ENCODE results near the gene SPATA9. TPM values are rescaled to one million over a fixed set of nuclear protein-coding genes. Genes with fewer than 3 reads are reported as not detected.
A peak's percentile ranks its signal among the peaks of the same experiment; 100 is the strongest.
"Not testable (repeated sequence)": the region's sequence is repeated elsewhere in the genome, so short reads cannot be mapped to it uniquely, and the experiment has no call there.

SPATA9 gene
- total RNA-seq, 2 experiments from 2014 or later = not detected

DNA sequence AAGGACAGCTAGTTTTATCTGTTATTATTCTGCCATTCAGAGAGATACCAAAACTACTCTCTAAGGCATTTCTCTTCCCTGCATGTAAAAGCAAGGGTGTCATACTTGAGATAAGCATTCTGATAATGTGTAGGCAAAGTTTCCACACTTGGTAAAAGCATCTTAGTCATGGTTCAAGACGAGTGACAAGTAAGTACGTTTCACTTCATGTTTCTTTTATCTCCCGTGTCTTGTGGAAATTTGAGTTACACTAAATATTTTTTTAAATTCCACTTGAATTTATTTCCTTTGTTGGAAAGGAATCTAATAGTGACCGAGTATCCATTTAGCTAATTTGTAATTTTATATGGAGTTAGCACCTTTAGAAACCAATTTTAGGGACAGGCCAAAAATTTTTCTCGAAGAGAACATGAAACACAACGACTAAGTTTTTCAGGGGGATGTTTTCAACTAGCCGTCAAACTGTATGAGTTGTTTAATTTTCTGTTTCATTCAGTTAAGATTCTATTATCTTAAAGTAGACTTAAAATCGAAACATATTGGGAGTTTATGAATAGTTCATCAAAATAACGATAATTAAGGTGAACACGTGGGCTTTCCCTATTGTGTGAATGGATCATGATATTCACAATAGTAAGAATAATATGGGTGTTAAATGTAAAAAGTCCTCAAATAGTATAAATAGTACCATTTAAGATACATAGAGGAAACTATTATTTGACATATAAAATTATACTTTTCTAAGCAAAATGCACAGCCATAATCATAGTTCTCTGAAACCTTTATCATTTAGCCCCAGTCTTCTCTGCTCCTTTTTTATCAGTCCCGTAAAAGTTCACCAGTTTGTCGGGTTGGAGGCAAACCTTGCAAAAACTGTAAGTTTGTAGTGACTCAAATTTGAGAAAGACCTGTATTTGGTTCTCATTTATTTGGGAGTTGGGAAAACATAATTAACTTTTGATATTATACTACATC lies 34.6 kb downstream of the SPATA9 start:
- Mint-ChIP-seq H3K27ac (peak overlapping the region; percentile 69), H3K36me3 (peaks cover 7% of the 10 kb centered on the region), H3K4me3 (peak overlapping the region; percentile 55), H3K4me1 (peaks cover 31% of the 10 kb centered on the region), H3K9me3 (no peaks in the 10 kb centered on the region), H3K27me3 (no peaks in the 10 kb centered on the region)
- no peak for DNase-seq

DNA sequence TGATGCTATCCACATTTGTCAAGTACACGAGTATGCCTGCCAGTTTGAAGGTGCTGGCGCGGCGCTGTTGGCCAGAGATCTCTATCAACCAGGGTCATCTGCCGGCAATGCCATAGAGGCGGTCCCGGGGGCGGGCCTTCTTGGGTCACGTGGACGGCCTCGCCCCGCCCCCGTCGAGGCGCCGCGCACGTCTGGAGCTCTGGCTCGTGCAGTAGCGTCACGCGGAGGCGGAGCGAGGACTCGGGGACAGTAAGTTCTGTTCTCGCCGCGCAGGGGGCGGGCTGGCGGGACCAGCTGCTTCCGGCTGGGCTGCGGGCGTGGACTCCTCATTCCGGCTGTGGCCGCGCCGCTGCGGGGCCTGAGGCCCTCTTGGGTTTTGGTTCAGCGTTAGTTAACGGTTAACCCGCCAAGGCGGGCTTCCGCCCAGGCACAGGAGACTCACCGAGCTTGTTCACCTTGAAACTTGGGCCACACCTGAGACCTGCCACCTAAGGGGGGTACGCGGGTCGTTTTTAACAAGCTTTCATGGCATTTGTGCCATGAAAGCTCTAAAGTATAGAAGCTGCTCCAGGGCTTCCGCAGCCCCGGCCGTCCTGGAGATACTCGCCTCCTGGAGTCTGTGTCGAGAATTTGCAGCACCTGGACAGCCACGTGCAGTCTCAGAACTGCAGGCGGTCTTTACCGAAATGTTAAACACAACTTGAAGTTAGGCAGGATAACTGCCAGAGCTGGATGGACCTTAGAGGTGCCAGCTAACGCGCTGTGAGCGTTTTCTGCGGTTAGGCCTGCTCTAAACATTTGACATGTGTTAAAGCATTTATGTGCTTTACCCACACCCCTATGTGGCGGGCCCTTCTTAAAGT lies 36.0 kb downstream of the SPATA9 start, which contains the start of gene RFESD:
TSS of gene RFESD (plus strand) at position 209 of the 863 bp plus-strand sequence. CDS start 5,495 bp downstream, outside the sequence.
- H3K4me3 Mint-ChIP-seq = peak within 1 kb of the TSS; percentile 80
- H3K27ac Mint-ChIP-seq = peak within 1 kb of the TSS; percentile 89
- peak; percentile 96 for DNase-seq
- no peaks in the 10 kb centered on the region for H3K27me3 Mint-ChIP-seq
- peaks cover 31% of the 10 kb centered on the region for H3K4me1 Mint-ChIP-seq
- H3K9me3 Mint-ChIP-seq = no peaks in the 10 kb centered on the region
- H3K36me3 Mint-ChIP-seq = no peaks in the 10 kb centered on the region

DNA sequence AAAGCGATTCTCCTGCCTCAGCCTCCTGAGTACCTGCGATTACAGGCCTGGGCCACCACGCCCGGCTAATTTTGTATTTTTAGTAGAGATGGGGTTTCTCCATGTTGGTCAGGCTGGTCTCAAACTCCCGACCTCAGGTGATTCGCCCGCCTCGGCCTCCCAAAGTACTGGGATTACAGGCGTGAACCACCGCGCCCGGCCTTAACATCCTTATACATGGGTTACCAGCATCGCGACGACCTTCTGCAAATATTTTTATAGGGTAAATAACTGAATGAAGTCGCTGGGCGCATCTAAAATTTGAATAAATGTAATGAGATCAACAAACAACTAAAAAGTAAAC lies 36.6 kb downstream of the SPATA9 start:
- not testable (repeated sequence) for H3K27me3 Mint-ChIP-seq, DNase-seq, H3K9me3 Mint-ChIP-seq, H3K36me3 Mint-ChIP-seq
- Mint-ChIP-seq H3K4me1 (peaks cover 31% of the 10 kb centered on the region), H3K27ac (peak overlapping the region; percentile 89), H3K4me3 (peak overlapping the region; percentile 80)

DNA sequence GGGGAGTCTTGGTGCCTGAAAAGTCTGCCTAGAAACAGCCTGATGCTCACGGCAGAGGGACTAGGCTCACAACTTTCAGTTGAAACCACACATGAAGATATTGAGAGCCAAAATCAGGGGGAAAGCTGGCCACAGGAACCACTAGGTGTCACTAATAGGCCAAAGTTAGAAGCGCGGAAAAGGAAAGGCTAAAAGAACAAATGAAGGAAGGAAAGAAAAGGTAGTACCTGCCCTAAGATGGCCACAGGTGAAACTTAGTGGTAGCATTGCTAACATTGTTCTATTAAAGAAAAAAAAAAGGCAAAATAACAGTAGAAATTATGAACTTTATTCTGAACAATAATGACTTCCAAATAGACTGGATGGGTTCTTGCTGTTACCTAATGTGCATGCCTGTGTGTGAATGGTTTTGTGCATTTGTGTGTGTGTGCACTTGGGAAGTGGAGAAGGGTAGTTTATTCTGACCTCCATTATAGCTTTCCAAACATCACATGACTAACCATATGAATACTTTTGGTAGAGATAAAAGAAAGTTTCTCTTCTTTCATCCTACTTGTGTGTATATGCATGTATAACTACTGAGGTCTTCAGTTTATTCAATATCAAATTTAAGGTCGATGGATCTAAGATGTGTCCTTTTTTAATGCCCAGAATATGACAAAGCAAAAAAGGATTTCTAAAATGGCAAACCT lies 38.3 kb downstream of the SPATA9 start:
- DNase-seq = peak; percentile 35
- peaks cover 28% of the 10 kb centered on the region for H3K4me1 Mint-ChIP-seq
- no peaks in the 10 kb centered on the region for H3K9me3 Mint-ChIP-seq
- no peaks in the 10 kb centered on the region for H3K36me3 Mint-ChIP-seq
- peaks cover 4% of the 10 kb centered on the region for H3K27me3 Mint-ChIP-seq
- H3K27ac Mint-ChIP-seq = peak overlapping the region; percentile 63
- no peak overlapping the region for H3K4me3 Mint-ChIP-seq

DNA sequence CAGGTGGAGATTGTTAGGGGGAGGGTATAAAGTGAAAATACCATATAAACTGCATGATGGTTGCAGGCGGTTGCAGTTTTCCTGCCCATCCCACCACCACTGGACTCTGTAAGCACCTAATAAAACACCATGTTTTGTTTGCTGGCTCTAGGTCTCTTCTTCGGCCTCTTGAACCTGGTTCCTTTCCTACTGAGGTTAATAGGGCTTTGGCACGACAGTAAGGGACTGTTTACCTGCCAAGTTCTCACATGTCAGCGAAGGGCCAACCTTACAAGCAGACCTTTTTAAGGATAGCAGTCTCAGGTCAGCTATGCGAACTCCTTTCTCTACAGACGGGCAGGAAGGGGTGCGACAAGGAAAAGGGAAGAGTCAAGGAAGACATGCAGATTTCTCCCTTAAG lies 39.6 kb downstream of the SPATA9 start:
- H3K27ac Mint-ChIP-seq = no peak overlapping the region

DNA sequence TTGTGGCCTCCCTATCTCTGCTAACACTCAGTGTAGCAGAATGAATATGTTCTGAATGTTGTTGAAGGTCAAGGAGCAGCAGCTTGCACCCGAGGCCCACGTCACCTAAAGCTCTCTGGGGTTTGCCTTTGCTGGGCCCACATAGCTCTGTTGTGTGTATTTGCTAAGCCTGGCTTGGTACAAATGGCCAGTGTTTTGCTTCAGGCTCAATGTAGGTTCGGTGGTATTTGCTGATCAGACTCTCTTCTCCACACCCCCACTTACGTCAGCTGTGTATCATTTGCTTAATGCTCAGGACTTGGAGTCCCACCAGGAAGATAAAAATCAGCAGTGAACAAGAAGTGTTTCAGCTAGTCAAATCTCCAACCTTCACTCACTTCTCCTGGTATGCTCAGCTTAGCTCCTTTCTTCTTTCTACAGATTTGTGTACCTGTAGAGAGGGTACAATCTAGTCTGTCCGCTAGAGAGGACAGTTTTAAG lies 41.0 kb downstream of the SPATA9 start:
- Mint-ChIP-seq H3K27me3 (peaks cover 4% of the 10 kb centered on the region), H3K9me3 (no peaks in the 10 kb centered on the region), H3K4me3 (no peak overlapping the region), H3K4me1 (peaks cover 17% of the 10 kb centered on the region), H3K36me3 (no peaks in the 10 kb centered on the region), H3K27ac (no peak overlapping the region)
- DNase-seq = no peak

More for the DNA sequence above, 39.6 kb downstream of the SPATA9 start:
- H3K4me3 Mint-ChIP-seq = no peak overlapping the region
- no peaks in the 10 kb centered on the region for H3K36me3 Mint-ChIP-seq
- peaks cover 4% of the 10 kb centered on the region for H3K27me3 Mint-ChIP-seq
- H3K4me1 Mint-ChIP-seq = peaks cover 18% of the 10 kb centered on the region
- no peak for DNase-seq
- H3K9me3 Mint-ChIP-seq = no peaks in the 10 kb centered on the region

DNA sequence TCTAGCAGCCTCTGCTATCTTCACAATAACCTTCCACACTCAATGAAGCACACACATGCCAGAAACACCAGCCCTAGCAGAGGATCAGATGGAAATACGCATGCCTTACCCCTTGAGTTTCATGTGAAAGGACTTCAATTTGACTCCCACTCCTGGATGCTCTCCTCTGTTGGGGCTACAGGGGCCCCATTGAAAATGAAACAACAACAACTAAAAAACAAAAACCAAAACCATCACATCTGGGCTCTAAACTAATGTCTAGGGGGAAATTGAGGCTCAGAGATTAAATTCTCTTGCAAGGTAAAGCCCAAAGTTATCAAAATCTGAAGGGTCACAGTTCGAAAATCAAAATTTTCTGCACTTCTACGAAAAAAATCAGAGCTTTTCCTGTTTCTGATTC lies 44.2 kb downstream of the SPATA9 start:
- Mint-ChIP-seq H3K4me3 (no peak overlapping the region), H3K27ac (no peak overlapping the region), H3K4me1 (peaks cover 1% of the 10 kb centered on the region), H3K27me3 (peaks cover 4% of the 10 kb centered on the region), H3K9me3 (no peaks in the 10 kb centered on the region), H3K36me3 (no peaks in the 10 kb centered on the region)
- no peak for DNase-seq

DNA sequence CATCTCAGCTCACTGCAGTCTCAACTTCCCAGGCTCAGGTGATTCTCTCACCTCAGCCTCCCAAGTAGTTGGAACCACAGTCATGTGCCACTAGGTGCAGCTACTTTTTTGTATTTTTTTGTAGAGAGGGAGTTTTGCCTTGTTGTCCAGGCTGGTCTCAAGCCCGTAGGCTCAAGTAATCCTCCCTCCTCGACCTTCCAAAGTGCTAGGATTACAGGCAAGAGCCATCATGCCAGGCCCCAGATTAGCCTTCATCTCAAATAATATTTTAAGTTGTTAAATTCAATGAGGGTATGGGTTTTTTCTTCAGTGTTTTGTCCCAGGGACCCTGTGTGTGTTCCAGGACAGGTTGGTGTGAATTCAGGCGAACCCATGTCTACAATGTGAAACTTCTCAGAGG lies 48.7 kb downstream of the SPATA9 start:
- Mint-ChIP-seq H3K27me3 (no peaks in the 10 kb centered on the region), H3K36me3 (peaks cover 5% of the 10 kb centered on the region), H3K9me3 (peaks cover 13% of the 10 kb centered on the region), H3K4me1 (peaks cover 20% of the 10 kb centered on the region), H3K27ac (no peak overlapping the region), H3K4me3 (no peak overlapping the region)
- no peak for DNase-seq

DNA sequence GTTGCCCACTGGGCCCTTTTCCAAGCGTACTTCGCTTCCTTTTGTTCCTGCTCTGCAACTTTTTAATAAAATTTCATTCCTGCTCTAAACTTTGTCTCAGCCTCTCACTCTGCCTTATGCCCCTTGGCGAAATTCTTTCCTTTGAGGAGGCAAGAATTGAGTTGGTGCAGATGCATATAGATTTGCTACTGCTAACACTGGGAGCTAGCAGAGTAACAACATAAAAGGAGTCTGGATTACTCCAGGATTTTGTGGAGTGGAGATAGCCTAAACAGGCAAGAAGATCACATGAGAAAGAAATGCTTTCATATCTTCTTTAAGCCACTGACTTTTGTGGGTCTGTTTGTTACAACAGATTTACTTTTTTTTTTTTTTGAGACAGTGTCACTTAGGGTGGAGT lies 49.1 kb downstream of the SPATA9 start:
- Mint-ChIP-seq H3K4me3 (no peak overlapping the region), H3K9me3 (peaks cover 13% of the 10 kb centered on the region), H3K4me1 (peaks cover 20% of the 10 kb centered on the region), H3K27ac (no peak overlapping the region), H3K27me3 (no peaks in the 10 kb centered on the region), H3K36me3 (peaks cover 5% of the 10 kb centered on the region)
- DNase-seq = no peak

DNA sequence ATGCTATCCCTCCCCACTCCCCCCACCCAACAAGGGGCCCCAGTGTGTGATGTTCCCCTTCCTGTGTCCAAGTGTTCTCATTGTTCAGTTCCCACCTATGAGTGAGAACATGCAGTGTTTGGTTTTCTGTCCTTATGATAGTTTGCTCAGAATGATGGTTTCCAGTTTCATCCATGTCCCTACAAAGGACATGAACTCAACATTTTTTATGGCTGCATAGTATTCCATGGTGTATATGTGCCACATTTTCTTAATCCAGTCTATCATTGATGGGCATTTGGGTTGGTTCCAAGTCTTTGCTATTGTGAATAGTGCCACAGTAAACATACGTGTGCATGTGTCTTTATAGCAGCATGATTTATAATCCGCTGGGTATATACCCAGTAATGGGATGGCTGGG lies 49.8 kb downstream of the SPATA9 start:
- H3K27me3 Mint-ChIP-seq, H3K4me3 Mint-ChIP-seq, H3K27ac Mint-ChIP-seq, DNase-seq, H3K36me3 Mint-ChIP-seq: not testable (repeated sequence)
- H3K4me1 Mint-ChIP-seq = peaks cover 20% of the 10 kb centered on the region
- H3K9me3 Mint-ChIP-seq = peaks cover 13% of the 10 kb centered on the region

DNA sequence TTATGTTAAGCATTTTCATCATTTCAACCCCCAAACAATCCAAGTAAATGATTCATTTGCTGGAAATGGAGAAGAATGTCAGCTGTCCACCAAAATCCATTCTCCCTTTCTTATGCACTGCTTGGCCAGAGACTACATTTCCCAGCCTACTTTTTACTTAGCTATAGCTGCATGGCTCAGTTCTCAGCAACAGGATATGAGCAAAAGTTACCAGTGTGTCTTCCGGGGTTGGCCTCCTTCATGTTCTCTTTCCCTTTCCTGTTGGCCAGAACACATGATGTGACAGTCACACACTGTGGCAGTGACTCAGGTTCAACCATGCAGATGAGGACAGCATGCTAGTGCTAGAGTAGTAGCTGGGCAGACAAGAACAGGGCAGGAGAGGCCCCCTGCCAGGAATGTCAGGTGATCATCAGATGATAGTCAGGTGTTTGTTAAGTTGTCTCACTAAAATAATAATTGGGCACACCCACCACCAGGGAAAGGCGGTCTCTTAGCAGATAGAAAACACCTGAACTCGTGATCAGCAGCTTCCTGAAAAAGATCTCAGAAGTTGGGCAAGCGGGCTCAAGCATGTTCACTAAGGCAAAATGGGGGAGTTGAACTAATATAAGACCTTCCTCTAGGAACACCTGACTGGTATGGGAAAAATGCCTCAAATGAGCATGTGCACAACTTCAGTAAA lies 50.7 kb downstream of the SPATA9 start:
- Mint-ChIP-seq H3K27ac (peak overlapping the region; percentile 99), H3K9me3 (peaks cover 13% of the 10 kb centered on the region), H3K27me3 (no peaks in the 10 kb centered on the region), H3K36me3 (peaks cover 5% of the 10 kb centered on the region), H3K4me3 (peak overlapping the region; percentile 40), H3K4me1 (peaks cover 18% of the 10 kb centered on the region)
- DNase-seq = peak; percentile 67

DNA sequence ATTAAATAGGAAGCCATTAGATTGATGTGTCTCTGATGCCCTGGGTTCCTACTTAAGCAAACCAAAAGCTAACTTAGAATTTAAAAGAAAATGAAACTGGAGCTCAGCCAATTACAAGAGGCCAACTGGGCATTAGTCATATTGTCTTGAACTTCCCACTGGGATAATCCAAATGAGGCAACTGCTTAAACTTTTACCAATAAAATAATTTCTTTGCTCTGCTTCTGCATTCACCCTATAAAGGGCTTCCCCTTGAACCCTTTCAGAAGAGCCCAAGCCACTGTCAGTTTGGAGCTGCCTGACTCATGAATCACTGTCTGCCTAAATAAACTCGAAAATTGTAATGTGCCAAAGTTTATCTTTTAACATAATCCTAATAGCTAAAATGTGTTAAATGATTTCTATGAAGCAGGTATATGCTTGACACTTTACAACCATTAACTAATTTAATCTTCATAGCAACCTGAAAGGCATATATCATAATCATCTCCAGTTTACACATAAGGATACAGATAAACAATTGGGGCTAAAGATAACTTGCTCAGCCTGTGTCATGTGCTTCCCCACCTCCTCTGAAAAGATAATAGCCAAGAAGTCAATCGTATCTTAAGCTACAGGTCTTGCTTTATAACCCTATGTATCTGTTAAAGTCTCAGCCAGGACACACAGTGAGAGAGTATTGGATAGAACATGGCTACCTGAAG lies 51.4 kb downstream of the SPATA9 start:
- Mint-ChIP-seq H3K4me3 (peak overlapping the region; percentile 16), H3K4me1 (peaks cover 18% of the 10 kb centered on the region), H3K9me3 (peaks cover 13% of the 10 kb centered on the region), H3K27ac (peak overlapping the region; percentile 99), H3K36me3 (peaks cover 5% of the 10 kb centered on the region), H3K27me3 (no peaks in the 10 kb centered on the region)
- DNase-seq = no peak

DNA sequence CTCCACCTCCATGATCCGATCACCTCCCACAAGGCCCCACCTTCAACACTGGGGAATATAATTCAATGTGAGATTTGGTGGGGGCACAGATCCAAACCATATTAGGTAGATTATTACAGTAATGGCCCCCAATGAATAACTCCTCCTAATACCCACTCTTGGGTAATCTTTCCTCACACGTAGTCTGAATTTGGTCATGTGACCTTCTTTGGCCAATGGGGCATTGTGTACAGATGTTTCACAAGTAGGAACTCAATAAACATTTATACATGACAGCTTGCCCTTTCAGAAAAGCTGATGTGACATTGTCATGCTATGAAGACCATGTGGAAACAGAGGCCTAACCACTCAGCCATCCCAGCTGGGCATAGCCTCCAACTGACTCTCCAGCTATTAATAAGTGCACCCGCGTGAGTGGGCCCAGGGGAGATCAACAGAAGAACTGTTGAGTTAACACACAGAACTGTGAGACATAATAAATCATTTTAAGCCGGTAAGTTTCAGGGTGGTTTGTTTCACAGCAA lies 52.3 kb downstream of the SPATA9 start:
- Mint-ChIP-seq H3K36me3 (peaks cover 5% of the 10 kb centered on the region), H3K4me1 (peaks cover 18% of the 10 kb centered on the region), H3K4me3 (no peak overlapping the region), H3K27ac (peak overlapping the region; percentile 34), H3K9me3 (peaks cover 13% of the 10 kb centered on the region), H3K27me3 (no peaks in the 10 kb centered on the region)
- DNase-seq = no peak

All from activated naive CD8-positive, alpha-beta T cell treated with anti-CD3 and anti-CD28 coated beads for 36 hours (primary cell).